ENCODE data around the gene CALR.

- TF ChIP-seq CHD1 (IDR thresholded peaks at IDR 0.05; ENCODE audit: low read length) (no peak), POLR2AphosphoS5 (IDR thresholded peaks at IDR 0.05; ENCODE audit: control insufficient read depth, insufficient read depth, low read depth, low read length) (no peak)
Measured at GRCh38 chr19:12984143-12984627, 45.8 kb downstream of the CALR start.
